GM10248 (cell line): ENCODE results near the gene MACF1.

Experiments
- CTCF ChIA-PET: fragments of 300-600 bp; sonication (Branson Sonifier 250); formaldehyde crosslinking; extraction: SDS; loops from one replicate; lab custom pipeline; 2021; ENCODE audit warnings: antibody characterized with exemption; lab: Yijun Ruan, JAX
- POLR2A ChIA-PET: fragments of 350-650 bp; sonication (Branson Sonifier 250); formaldehyde crosslinking; extraction: SDS; loops from one replicate; lab custom pipeline; 2020; ENCODE audit warnings: antibody characterized with exemption; lab: Yijun Ruan, JAX
- DNase-seq: peaks from one replicate; pipeline ENCODE4 v3.0.0; 2012; ENCODE audit errors: extremely low spot score
- TF ChIP-seq, protein P1 (sequence below): IDR thresholded peaks from 2 replicates; pipeline ENCODE4 v1.5.1; 2012; ENCODE audit warnings: mild to moderate bottlenecking, low read depth; ENCODE audit errors: extremely low read depth, missing control alignments, control extremely low read depth

The MACF1 gene

DNA sequence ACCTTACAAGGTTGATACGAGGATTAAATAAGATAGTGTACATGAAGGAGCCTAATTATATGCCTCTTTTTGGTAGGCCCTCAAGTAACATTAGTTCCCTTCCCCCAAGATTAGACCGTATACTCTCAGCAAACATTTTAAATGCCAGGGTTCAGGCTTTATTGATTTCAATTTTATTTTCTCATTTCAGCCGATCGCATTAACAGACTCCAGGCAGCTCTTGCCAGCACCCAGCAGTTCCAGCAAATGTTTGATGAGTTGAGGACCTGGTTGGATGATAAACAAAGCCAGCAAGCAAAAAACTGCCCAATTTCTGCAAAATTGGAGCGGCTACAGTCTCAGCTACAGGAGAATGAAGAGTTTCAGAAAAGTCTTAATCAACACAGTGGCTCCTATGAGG lies 182.5 kb downstream of the MACF1 start:
- ChIA-PET POLR2A (interaction anchor here (0.6 kb wide), 1 partner anchor 590 kb away, joined by 4 read pairs; no protein-coding TSS in a partner anchor), CTCF (interaction anchor here (0.6 to 2.5 kb wide), 9 partner anchors 10 to 288 kb away, joined by 3 to 12 read pairs (median 5); no protein-coding TSS in a partner anchor)
- no peak for DNase-seq
- TF ChIP-seq, protein P1, sequence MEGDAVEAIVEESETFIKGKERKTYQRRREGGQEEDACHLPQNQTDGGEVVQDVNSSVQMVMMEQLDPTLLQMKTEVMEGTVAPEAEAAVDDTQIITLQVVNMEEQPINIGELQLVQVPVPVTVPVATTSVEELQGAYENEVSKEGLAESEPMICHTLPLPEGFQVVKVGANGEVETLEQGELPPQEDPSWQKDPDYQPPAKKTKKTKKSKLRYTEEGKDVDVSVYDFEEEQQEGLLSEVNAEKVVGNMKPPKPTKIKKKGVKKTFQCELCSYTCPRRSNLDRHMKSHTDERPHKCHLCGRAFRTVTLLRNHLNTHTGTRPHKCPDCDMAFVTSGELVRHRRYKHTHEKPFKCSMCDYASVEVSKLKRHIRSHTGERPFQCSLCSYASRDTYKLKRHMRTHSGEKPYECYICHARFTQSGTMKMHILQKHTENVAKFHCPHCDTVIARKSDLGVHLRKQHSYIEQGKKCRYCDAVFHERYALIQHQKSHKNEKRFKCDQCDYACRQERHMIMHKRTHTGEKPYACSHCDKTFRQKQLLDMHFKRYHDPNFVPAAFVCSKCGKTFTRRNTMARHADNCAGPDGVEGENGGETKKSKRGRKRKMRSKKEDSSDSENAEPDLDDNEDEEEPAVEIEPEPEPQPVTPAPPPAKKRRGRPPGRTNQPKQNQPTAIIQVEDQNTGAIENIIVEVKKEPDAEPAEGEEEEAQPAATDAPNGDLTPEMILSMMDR, result no peak

DNA sequence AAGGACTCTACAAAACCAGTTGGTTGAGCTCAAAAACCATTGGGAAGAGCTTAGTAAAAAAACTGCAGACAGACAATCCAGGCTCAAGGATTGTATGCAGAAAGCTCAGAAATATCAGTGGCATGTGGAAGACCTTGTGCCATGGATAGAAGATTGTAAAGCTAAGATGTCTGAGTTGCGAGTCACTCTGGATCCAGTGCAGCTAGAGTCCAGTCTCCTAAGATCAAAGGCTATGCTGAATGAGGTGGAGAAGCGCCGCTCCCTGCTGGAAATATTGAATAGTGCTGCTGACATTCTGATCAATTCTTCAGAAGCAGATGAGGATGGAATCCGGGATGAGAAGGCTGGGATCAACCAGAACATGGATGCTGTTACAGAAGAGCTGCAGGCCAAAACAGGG lies 183.0 kb downstream of the MACF1 start:
- ChIA-PET CTCF (interaction anchor here (0.6 to 2.5 kb wide), 10 partner anchors 9 to 289 kb away, joined by 3 to 12 read pairs (median 5); no protein-coding TSS in a partner anchor), POLR2A (interaction anchor here (0.6 kb wide), 1 partner anchor 45 kb away, joined by 3 read pairs; no protein-coding TSS in a partner anchor)
- DNase-seq, result no peak
- TF ChIP-seq, protein P1, result no peak

DNA sequence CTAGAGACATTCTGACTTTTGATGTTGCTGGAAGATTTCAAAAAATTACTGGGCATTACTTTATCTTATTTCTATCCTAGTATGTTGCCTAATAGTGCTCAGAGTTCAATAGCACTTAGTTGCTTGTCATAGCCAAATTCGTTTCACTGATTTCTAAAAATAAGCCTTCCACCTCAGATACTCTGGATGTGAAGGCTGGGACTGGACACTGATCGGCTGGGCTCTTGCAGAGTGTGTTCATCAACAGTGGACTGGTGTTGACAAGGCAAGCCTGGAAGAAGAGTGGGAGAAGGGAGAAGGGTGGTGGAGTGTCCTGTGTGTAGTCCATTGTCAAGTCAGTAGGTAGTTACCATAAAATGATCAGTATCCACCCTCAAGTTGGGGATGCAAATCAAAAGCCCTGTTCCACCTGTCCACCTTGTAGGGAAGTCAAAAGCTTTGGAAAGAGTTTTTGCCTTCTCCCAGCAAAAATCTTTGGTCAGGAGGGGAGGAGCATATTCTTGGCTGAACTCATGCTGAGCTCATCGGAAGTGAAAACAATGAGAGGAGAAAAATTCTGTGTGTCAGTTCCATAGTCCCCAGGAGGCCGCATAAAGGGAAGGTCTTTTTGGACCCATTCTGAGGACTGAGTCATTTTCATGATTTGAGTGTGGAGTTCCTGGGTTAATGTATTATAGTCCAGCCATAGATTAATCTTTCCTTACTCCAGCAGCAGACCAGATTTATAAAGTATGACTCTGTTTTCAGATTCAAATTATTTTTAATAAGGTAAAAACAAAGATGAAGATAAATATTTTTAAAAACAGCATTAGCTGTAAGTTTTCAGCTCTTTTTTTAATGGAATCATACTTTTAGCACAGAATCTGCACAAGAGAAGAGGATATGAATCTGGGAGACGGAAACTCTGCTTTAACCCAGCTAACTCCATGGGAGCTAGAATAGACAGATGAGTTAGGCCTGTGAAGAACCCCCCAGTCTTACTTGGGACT lies 187.5 kb downstream of the MACF1 start:
- CTCF ChIA-PET, result interaction anchor here (0.8 to 2.4 kb wide), 11 partner anchors 8 to 133 kb away, joined by 3 to 9 read pairs (median 3); no protein-coding TSS in a partner anchor
- POLR2A ChIA-PET, result no interaction called here
- DNase-seq, result no peak
- TF ChIP-seq, protein P1, result no peak

DNA sequence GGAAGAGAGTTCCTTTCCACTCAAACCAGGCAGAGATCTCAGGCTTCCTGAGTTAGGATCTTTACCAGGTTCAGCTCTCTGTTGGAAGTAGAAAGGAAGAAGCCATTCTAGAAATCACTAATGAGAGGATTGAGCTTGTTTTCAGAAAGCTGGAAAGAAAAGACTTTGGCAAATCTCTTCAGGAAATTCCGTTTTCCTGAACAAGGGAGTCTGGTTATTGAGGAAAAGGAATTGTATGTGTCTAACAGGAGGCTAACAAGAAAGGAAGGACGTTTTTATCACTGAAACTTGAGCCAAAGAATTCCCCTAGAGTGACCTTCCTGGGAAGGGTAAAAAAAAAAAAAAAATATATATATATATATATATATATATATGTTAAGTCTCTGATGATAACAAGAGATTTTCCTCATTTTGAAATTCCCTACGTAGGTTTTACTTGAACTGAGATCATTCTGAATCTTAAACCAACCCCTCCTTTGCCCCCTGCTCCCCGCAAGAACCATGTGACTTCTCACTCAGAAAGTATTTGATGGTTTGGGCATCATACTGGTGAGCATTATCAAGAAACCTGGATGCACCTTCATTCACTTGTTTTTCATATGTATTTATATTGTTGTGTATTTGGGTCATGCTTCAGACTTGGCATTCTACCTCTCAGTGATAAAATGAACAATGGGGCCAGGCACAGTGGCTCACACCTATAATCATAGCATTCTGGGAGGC lies 188.5 kb downstream of the MACF1 start:
- DNase-seq, result no peak
- TF ChIP-seq, protein P1, result no peak
- ChIA-PET POLR2A (no interaction called here), CTCF (interaction anchor here (1.1 to 2.4 kb wide), 4 partner anchors 9 to 27 kb away, joined by 3 to 9 read pairs (median 6); no protein-coding TSS in a partner anchor)

DNA sequence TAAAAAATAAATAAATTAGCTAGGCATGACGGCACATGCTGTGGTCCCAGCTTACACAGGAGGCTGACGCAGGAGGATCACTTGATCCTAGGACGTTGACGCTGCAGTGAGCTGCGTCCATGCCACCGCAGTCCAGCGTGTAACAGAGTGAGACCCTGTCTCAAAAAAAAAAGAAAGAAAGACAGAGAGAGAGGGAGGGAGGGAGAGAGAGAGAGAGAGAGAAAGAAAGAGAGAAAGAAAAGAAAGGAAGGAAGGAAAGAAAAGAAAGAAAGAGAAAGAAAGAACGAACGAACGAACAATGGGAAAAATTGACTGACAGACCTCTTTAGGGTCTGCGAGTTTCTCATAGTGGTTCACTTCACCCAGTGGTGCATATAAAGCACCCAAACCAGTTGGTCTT lies 189.2 kb downstream of the MACF1 start:
- no peak for DNase-seq
- TF ChIP-seq, protein P1, result no peak
- ChIA-PET CTCF (interaction anchor here (1.1 to 2.4 kb wide), 3 partner anchors 17 to 60 kb away, joined by 3 to 13 read pairs (median 6); no protein-coding TSS in a partner anchor), POLR2A (no interaction called here)

DNA sequence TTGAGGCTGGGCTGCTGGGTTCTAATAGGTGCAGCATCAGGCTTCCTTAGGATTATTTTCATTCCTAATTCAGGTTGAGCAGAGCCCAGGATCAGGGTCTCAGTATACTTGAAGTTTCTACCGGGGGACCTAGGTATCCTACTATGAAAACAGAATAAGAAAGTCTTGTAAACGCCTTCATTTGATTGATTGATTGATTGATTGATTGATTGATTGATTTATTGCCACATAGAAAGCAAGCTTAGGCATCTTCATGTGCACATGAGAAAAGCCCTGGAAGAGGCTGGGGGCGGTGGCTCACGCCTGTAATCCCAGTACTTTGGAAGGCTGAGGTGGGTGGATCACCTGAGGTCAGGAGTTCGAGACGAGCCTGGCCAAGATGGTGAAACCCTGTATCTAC lies 189.6 kb downstream of the MACF1 start:
- no peak for DNase-seq
- ChIA-PET CTCF (interaction anchor here (1.1 to 2.4 kb wide), 4 partner anchors 11 to 60 kb away, joined by 3 to 13 read pairs (median 6); no protein-coding TSS in a partner anchor), POLR2A (no interaction called here)
- TF ChIP-seq, protein P1, result no peak
